GM21529 (cell line): ENCODE data around the gene CLBA1.

Experiments
- ATAC-seq: cut with Tn5 transposase; IDR thresholded peaks from one replicate; pipeline ENCODE4 v1.9.1; 2021; ENCODE audit not compliant: unreplicated experiment

The CLBA1 gene

DNA sequence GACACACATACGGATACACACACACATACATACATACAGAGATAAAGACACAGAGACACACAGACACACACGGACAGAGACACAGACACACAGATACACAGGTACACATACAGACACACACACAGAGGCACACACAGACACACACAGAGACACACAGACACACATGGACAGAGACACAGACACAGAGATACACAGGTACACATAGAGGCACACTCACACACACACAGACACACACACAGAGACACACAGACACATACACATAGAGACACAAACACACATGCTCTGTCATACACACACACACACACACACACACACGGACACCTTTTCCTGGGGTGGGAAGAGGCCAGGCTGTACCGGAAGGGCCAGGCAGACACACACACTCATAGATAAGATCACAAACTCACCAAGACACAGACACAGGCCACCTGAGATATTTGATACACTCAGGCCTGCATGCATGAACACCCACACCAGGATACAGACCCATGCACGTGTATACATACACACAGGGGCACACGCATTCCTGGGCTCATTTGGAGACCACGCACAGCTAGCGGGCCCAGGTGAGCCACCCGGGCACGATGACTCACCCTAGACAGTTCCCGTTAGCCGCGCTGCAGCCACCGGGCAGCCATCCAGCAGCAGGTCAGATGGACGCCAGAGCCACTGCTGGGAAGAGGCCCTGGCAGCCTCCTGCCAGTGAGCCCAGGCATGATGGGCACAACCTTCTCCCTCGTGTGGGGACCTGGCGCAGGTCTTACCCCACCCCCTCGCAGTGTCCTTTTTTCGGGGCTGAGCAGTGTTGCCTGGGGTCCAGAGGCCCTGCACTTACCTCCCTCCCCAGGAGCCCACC is 5.6 kb upstream of the CLBA1 start:
- ATAC-seq: no peak

DNA sequence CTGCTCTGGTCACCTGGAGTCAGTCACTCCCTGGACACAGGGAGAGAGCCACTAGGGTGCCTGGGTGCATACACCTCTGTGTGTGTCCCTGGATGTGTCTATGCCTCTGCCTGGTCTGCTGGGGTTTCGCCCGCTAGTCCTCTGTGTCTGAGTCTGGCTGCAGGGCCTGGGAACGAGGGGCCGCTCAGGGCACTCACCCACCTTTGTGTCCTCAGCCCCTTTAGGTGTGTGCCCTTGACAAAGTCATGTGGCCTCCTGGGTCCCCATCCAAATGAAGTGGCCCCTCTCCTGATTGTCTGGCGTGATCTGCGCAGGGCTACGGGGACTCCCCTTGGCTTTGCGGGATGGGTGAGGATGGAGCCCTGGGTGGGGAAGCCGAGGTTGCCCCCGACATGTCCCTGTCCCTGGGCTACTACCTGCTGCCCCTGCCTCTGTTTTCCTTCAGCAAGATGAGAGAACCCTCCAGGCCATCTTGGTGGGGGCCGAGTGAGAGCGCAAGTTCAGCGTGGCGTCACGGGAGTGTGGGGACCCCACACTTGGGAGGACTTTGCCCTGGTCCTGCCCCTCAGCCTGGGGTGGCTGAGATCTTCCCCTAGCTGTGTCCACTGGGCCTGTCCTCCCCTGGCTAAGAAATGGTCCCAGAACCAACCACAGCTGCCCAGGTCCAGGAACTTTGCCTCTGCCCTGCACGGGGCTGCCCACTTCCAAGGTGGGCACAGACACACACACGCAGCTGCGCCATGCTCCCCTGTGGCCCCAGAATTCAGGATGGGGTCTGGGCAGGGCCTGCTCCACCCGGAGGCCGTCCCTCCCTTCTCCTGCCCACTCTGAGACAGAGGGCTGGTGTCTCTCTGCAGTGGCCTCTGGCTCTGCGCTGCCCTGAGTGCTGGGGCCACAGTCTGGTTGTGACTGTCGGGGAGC is 4.7 kb upstream of the CLBA1 start:
- no peak for ATAC-seq

GRCh38 chr14:104981699-104982541 is 3.7 kb upstream of the CLBA1 start:
- no peak for ATAC-seq

- ATAC-seq: no peak
Observed at GRCh38 chr14:104982548-104983230, 2.9 kb upstream of the CLBA1 start.

DNA sequence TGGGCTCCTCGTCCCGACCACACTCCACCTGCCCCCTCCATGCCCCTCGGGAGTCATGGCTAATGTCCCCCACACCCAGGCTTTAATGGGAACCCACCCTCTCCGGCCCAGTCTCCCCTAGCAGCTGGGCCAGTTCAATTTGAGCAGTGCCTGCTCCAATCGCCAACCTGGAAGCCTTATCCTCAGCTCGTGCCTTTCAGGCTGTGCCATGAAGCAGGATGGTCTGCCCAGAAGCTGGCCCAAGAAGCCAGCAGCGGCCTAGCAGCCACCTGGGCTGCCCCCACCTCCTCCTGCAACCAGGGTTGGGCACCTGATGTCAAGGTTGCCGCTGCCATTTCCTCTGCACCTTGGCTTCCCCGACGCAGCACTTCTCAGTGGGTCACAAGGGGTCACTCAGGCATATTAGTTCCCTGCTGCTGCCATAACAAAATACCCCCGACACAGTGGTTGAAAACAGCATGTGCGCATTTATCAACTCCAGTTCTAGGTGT is 2.3 kb upstream of the CLBA1 start:
- ATAC-seq: no peak

DNA sequence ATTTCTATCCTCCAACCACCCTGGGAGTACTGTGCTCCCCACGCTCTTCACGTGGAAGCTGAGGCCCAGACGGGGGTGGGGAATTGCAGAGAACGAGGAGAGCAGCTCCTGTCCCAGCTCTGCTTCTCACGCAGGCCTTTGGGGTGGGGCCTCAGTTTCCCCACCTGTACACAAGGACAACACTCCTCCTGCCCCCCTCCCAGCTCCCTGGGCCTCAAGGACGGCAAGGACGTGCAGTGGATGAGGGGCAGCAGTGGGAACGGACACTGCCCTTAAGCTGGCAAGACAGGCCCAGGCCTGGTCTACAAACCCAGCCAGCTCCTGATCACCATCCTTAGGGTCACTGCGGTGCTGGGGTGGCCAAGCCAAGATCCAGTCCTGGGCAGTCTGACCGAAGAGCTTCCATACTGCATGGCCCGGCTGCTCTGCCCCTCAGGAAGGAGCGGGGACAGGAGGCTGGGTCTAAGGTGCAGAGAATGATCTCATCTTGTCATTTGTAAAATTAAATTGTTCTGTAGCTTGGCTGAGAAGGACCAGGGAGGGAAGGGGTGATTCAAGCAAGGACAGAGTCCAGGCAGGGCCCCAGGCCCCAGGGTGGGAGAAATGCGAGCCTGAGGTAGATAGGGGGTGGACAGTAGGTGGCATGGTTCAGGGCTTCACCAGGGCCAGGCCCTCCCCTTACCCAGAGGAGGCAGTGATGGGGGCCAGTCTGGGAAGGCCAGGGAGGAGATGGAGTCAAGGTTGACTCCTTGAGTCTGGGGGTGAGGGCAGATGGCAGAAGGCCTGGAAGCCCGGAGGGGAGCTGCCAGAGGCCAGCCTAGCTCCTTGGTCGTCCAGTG is 1.3 kb upstream of the CLBA1 start:
- no peak for ATAC-seq

DNA sequence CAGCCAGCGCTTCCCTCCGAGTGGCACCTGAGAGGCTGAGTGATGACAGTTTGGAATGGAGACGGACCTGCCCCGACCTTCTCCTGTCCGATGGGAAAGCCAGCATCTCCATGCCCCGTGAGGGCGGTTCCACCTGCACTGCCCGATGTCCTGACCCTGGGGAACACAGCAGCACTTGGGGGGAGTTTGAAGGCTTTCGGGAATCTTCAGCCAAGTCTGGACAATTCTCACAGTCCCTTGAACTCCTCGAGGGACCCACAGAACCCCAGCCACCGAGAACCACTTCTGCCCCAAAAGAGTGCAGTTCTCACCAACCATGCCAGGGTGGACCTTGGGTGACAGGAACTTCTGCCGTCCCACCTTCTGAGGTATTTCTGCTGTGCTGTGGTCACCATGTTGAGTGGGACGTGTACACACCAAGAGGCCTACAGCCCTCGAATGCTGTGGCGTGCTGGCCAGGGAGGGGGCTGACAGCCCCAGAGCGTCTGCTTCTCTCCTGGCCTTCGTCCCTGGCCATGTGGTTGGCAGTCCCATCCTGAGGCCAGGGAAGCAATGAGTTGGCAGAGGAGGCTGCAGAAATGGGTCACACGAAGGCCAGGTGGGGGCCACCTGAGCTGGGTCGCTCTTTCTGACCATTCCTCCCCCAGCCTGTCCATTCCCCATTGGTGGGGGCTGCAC is 1.0 kb downstream of the CLBA1 start:
- ATAC-seq: no peak

GRCh38 chr14:104989236-104989950 is 3.8 kb downstream of the CLBA1 start:
- no peak for ATAC-seq

GRCh38 chr14:104989951-104990303 is 4.3 kb downstream of the CLBA1 start:
- no peak for ATAC-seq

GRCh38 chr14:104991896-104992230 is 6.3 kb downstream of the CLBA1 start:
- no peak for ATAC-seq

DNA sequence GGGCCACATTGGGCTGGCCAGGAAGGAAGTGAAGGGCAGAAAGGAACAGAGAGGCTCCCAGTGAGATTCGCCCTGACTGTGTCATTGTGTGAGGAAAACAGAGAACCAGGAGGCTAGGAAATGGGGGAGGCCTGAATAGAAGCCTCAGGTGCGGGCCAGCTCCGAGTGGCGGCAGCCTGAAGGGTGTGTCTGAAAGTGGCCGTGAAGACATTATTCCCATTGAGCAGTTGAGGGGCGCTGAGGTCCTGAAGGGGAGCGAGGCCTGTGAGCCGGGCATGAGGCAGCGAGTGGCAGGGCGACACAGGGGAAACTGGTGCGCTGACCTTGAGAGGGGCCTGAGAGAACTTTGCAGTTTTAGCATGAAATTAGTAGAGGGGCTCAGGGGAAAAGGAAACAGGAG is 6.9 kb downstream of the CLBA1 start:
- ATAC-seq: no peak

DNA sequence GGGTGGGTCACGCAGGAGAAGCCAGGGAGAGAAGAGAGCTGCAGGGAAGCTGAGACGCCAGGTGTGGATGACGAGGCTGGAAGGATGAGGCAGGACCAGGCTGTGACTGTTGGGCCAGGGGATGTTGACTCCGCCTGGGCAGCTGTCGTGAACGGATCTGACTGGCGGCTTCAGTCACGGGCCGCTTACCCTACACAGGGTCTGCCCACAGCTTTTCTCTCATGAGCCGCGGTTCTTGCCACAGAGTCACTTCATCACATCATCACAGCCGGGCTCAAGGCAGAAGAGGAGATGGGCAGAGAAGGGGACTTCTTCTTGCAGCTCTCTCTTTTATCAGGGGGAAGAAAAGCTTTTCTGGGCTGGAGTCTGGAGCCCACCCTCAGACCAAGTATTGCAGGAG is 7.7 kb downstream of the CLBA1 start:
- ATAC-seq: no peak

GRCh38 chr14:104993808-104994591 is 8.4 kb downstream of the CLBA1 start:
- ATAC-seq: no peak

DNA sequence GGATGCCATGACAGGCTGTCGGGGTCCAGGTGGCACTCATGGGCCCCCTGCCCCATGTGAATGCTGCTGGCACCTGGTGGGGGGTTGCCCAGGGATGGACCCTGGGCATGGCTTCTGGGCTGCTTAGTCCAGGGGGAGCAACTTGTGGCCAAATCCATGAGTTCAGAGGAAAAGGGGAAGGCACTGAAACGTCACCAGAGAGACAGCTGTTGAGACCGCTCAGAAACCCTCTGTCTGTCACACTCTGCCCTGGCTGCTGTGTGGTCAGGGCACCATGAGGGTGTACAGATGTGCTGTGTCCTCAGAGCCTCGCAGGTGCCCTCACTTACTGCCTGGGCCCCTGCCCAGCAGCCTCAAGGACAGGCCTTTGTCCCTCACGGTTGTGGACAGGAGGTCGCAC is 9.4 kb downstream of the CLBA1 start:
- ATAC-seq: no peak

DNA sequence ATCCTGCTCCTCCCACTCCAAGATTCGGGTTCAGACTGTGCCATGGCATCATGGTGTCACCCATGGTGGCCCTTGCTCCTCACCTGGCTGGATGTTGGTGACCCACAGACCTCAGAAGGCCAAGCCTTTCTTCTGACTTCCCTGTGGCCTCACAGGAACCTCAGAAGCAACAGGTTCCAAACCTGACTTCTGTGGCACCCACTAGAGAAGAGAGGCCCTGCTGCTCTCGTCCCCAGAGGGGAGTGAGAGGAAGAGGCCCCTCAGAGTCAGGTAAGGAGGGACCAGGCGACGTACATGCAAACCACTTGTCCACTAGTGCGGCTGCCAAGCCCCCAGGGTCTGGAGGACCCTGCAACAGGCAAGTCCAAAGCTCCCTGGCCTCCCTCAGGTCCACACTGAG is 10.4 kb downstream of the CLBA1 start:
- ATAC-seq: no peak

- ATAC-seq: no peak
Observed at GRCh38 chr14:104996483-104996882, 10.9 kb downstream of the CLBA1 start.

DNA sequence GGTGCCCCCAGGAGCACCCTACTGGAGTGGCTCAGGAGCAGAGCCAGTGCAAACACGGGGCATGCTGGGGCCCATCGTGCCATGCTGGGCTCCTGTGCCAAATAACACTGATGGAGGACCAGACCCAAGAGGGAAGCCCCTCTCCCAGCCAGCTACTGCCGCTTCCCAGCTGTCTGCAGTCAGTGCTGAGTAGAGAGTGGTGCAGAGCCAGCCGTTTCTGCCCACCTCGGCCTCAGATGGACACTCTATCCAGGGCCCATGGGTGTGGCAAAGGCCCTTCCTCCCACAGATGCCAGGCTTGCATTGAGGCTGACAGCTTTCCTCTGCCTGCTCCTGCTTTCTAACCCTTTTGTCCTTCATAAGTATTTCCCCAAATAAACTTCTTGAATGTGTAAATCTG is 13.2 kb downstream of the CLBA1 start:
- ATAC-seq: no peak

DNA sequence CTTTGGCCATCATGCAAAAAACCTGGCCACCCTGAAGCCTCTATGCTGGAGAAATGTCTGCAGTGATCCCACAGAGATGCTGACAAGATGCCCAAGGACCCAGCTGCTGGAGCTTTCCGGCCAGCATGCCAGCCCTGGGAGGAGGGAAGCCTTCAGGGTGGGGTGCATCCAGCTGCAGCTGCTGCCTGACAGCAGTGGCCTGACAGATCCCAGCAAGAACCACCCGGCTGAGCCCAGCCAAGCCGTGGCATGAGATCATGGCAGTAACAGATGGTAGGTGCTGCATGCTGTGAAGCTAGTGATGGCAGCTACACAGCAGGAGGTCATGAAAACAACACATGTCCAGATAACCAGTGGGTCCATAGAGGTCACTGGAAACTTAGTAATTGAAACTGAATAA is 13.8 kb downstream of the CLBA1 start:
- ATAC-seq: no peak
